Measurements from ENCODE around the gene RELT.

The RELT gene

GRCh38 chr11:73376160-73376802 lies at the start of gene RELT:
RELT (plus strand) TSS chr11:73376399; CDS start chr11:73389137, 12,738 bp downstream.
- peak; percentile 89 for DNase-seq

- DNase-seq: peak; percentile 75
Observed at GRCh38 chr11:73326929-73327811, 49.0 kb upstream of the RELT start.

- no peak for DNase-seq
Observed at GRCh38 chr11:73327812-73328364, 48.3 kb upstream of the RELT start.

GRCh38 chr11:73330569-73331093 lies 45.6 kb upstream of the RELT start:
- DNase-seq: peak; percentile 39

DNA sequence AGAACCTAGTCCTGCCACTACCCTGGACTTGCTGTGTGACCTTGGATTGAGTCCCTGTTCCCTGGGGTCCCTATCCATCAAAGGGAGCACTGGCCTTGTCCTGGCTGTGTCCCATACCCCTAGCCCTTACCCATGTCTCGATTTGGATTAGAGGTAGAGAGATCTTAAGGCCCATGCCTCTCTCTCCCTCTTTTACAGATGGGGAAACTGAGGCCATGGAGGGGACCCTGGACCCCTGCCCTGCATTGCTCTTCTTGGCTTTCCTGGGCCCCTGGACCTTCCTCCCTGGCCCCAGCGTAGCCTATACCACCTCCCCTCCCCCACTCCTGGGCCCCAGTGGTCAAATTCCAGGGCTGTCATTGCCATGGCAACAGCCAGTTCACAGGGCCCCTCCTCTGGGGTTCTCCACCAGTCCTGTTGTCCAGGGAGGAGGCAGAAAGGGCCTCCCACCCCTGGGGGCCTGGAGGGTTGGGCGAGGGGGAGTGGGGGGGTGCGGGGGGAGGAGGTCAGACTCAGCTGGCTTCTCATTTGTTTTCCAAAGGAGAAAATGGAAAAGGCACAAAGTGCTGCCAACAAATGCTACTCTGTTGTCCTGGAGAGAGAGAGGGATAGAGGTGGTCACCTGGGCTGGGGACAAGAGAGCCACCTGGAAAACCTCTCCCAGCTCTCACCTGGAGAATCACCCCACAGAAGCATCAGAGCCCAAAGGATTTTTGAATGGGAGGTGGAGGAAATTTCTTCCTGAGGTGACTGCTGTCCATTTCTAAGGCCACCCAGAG lies 44.9 kb upstream of the RELT start:
- DNase-seq: peak; percentile 60

GRCh38 chr11:73333173-73333572 lies 43.0 kb upstream of the RELT start:
- DNase-seq: no peak

- no peak for DNase-seq
Observed at GRCh38 chr11:73333640-73334383, 42.4 kb upstream of the RELT start.

DNA sequence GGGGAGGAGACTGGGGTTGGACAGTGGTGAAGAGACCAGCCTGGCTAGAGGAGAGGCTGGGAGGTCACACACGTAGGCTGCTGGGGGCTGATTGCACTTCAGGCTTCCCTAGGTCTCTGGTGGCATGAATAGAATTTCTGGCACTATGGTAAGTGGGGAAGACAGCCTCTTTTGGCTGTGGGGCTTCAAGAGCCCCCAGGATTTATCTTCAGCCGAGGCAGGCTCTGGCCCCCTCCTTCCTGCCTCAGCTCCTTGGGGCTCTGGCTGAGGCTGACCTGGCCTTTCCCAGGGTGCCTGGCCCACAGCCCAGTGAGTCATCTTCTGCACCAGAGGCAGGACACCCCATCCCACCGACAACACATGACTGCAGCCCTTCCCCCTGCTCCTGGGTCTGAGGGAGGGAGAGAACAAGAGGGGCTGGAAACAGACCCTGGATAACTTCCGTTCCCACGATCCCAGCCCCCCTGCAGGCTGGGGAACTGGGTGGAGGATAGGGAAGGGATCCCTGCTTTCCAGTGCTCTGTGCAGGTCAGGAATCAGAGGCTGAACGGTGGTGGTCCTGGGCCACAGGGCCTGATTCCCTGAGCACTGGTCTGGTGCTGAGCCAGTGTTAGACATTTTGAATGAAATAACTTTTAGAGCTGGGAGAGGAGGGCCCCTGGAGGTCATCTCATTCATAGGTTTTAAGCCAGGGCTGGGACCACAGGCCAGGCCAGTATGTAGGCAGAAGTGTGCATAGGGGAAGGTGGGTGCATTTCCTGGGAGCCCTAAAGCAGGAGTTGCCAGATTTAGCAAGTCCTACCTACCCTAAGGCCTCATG lies 41.6 kb upstream of the RELT start:
- DNase-seq: peak; percentile 87

DNA sequence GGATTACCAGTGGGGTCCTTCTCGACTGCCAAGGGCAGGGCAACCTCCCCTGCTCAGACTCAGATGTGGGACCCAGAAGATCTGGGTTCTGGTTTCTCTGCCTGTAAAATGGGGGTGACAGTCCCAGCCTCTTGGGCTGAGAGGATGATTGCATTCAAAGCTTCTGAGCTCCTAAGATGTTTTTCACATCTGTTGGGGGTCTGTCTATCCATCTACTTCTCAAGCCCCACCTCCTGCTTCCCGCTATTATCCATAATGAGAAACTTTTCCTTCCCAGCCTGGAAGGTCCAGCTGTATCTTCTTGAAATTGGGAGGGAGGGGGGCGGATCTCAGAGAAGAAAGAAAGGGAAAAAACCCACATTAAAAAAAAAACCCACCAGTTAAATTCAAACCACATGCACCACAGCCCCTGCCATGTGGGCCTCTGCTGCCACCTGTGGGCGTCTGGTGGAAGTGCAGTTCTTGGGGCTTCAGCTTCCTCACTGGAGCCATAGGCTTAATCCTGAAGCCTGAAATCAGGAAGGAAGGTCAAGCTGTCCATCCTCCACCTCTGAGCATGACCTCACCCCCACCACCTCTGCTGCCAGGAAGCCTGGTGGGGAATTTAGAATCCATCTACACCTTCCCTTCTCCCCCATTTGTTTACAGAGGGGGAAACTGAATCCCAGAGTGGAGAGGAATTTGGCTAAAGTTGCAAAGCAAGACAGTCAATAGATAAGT lies 40.8 kb upstream of the RELT start:
- peak; percentile 92 for DNase-seq

GRCh38 chr11:73337846-73338245 lies 38.4 kb upstream of the RELT start:
- DNase-seq: no peak

GRCh38 chr11:73338279-73338678 lies 37.9 kb upstream of the RELT start:
- no peak for DNase-seq

GRCh38 chr11:73340164-73340563 lies 36.0 kb upstream of the RELT start:
- DNase-seq: no peak

- no peak for DNase-seq
Observed at GRCh38 chr11:73342633-73343032, 33.6 kb upstream of the RELT start.

DNA sequence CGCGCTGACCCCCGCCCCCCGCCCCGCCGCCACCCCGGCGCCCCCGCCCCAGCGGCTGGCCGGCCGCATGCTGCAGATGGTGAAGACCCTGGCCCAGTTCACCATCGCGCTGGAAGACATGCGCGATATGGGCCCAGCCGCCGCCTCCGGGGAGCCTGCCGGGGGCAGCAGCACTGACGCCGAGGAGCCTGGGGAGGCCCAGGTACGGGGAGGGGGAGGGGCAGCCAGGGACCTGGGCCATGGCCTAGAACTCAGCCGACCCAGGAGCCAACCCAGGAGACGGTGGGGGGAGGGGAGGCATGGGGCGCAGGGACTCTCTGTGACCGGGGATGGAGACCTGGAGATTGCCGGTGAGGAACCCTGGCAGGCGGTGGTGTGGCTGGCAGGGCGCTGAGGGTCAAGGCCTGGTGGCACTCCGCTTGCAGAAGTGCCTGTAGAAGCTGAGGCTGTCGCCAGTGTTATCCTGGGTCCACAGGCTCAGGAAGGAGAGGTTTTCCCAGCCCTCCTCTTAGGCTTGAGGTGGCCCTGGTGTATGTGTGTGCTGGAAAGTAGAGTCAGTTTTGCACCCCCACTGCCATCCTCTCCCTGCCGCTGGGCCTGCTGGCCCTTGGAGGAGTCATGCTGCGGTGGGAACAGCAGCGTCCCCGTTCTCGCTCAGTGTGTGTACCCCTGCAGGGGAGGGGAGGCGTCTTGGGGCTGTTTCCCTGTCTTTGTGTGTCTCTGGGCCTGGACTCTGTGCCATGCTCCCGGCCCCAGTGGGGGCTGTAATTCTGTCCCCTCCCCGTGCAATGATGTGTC lies 32.9 kb upstream of the RELT start:
- DNase-seq: no peak

GRCh38 chr11:73344191-73344607 lies 32.0 kb upstream of the RELT start:
- no peak for DNase-seq

GRCh38 chr11:73345481-73346160 lies 30.6 kb upstream of the RELT start:
- DNase-seq: no peak

GRCh38 chr11:73346186-73346935 lies 29.8 kb upstream of the RELT start:
- DNase-seq: no peak

GRCh38 chr11:73347067-73347466 lies 29.1 kb upstream of the RELT start:
- no peak for DNase-seq

Data from fibroblast of upper back skin (primary cell).